ENCODE results near the gene CACNA1I. TPM values are rescaled to one million over a fixed set of nuclear protein-coding genes. Genes with fewer than 3 reads are reported as not detected.

CACNA1I gene
- total RNA-seq, 1 donor from 2014 or later: 0.07 TPM

DNA sequence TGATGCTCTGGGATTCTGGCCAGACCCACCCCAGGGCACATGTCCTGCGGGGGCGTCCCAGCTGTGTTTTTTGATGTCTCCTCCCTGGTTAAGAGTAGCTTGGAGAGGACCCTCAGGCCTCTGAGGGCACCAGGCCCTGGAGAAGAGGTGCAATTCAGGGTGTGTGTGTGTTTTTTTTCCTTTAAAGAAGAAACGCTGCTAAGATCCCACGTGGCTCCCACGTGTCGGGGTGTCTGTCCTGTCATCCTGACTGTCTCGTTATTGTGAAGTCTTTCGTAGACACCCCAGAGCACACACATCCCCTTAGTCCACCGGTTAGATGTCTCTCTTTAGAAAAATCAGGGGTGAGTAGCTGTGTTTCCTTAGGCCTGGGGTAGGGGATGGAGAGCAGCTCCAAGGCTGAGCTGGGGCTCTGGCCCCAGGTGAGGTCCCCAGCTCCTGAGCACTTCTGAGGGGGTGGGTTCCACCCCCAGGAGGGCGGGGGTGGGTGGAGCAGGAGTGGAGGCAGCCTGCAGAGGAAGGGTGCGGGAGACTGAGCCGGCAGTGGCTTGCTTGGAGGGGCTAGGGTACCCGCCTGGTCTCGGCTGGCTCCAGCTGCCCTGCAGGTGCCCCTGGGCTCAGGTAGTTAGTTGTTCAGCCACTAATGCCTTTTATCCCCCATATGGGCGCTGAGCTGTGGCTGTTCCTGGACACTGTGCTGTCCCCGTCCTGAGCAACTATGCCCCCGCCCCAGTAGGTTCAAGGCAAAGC is 116.4 kb downstream of the CACNA1I start:
- no peak for TF ChIP-seq CTCF (conservative IDR thresholded peaks at IDR 0.05)
- H3K4me1 Mint-ChIP-seq: peaks cover 15% of the 10 kb centered on the region
- peaks cover 1% of the 10 kb centered on the region for H3K27me3 Mint-ChIP-seq (ENCODE audit: low read depth)
- no peak overlapping the region for H3K4me3 Mint-ChIP-seq
- no peak overlapping the region for H3K27ac Mint-ChIP-seq (ENCODE audit: unreplicated experiment)
- H3K36me3 Mint-ChIP-seq (ENCODE audit: low read depth): no peaks in the 10 kb centered on the region
- DNase-seq (ENCODE audit: low read depth, low spot score): no peak
- no peaks in the 10 kb centered on the region for H3K9me3 Mint-ChIP-seq

DNA sequence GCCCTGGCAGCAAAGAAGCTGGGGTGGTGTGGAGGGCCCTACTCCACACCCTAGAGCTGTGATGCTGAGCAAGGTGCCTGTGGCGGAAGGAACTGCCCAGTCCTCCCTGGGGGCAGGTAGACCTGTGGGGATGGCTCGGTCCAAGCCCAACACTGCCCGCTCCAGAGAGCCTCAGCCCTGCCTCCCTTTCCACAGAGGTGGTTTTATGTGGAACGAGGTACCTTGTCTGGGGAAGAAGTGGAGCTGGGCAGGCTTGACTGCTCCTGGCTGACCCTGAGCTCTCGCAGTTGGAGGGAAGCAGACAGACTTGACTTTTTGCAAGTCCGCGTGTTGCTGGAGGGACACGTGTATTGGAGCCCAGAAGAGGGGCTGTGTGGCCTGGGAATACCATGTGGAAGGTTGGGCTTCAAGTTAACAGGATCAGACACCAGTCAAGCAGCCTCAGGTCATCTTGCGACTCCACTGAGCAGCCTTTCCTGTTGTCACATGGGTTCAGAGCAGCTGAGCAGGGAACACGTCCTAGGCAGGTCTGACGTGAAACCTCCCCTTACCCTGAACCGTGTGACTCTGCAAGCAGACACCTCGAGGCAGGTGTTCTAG is 117.7 kb downstream of the CACNA1I start:
- no peak for DNase-seq (ENCODE audit: low read depth, low spot score)
- H3K27me3 Mint-ChIP-seq (ENCODE audit: low read depth): peaks cover 9% of the 10 kb centered on the region
- H3K9me3 Mint-ChIP-seq: no peaks in the 10 kb centered on the region

DNA sequence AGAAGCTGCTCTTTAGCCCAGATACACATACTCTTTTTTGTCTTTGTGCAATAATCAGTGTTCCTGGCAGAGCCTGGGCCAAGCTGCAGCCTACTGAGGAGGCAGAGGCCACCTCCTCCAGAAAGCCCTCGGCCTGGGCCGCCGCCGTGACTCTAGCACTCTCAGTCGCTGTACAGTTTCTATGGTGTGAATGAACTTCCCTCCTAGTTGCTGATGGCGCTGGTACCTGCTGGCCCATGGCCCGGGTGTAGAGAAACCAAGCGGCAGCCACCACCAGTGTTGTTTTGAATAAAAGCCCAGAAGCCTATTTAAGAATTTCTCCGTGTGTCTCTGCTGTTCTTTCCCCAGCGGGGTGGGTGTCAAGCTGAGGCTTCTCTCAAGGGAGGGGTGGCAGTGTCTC is 118.9 kb downstream of the CACNA1I start:
- H3K4me3 Mint-ChIP-seq: no peak overlapping the region
- TF ChIP-seq CTCF (conservative IDR thresholded peaks at IDR 0.05): no peak
- H3K27me3 Mint-ChIP-seq (ENCODE audit: low read depth): peaks cover 12% of the 10 kb centered on the region
- no peaks in the 10 kb centered on the region for H3K36me3 Mint-ChIP-seq (ENCODE audit: low read depth)
- H3K9me3 Mint-ChIP-seq: no peaks in the 10 kb centered on the region
- peak overlapping the region; percentile 89 for H3K27ac Mint-ChIP-seq (ENCODE audit: unreplicated experiment)
- peaks cover 15% of the 10 kb centered on the region for H3K4me1 Mint-ChIP-seq
- no peak for DNase-seq (ENCODE audit: low read depth, low spot score)

More for the DNA sequence above, 117.7 kb downstream of the CACNA1I start:
- Mint-ChIP-seq H3K4me1 (peaks cover 15% of the 10 kb centered on the region), H3K36me3 (ENCODE audit: low read depth) (no peaks in the 10 kb centered on the region), H3K4me3 (no peak overlapping the region), H3K27ac (ENCODE audit: unreplicated experiment) (peak overlapping the region; percentile 35)
- no peak for TF ChIP-seq CTCF (conservative IDR thresholded peaks at IDR 0.05)

DNA sequence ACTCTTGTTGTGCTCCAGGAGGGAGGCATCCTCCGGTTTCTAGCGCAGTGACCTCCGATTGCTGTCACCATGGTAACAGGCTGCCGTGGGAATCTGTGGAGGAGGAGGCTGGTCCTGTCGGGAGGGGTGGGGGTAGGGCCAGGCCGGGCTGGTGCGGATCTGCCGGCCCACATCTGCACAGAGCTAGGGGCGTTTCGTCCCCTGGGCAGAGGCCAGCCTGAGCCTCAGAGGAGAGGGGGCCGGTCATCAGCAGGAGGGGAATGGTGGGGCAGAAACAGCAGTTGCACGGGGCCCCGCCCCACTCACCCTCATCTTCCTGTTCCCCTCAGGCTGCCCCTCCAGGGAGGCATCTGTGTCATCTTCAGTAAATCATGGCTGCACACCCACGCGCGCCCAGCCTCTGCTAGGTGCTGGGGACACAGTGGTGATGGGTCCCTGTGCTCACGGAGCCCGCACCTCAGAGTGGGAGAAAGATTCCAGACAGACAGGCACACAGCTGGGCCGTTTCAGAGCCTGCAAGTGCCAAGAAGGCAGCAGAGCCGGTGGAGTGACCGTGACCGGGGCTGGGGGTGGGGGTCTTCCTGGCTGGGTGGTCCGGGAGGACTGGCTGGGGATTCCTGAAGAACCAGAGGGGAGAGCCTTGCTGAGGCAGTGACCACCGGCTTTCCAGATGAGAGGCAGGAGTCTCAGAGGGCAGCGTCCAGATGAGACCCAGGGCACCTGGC is 120.5 kb downstream of the CACNA1I start:
- peaks cover 12% of the 10 kb centered on the region for H3K27me3 Mint-ChIP-seq (ENCODE audit: low read depth)
- DNase-seq (ENCODE audit: low read depth, low spot score): peak; percentile 47
- peaks cover 18% of the 10 kb centered on the region for H3K4me1 Mint-ChIP-seq
- no peak for TF ChIP-seq CTCF (conservative IDR thresholded peaks at IDR 0.05)
- H3K4me3 Mint-ChIP-seq: no peak overlapping the region
- H3K9me3 Mint-ChIP-seq: no peaks in the 10 kb centered on the region
- no peaks in the 10 kb centered on the region for H3K36me3 Mint-ChIP-seq (ENCODE audit: low read depth)
- no peak overlapping the region for H3K27ac Mint-ChIP-seq (ENCODE audit: unreplicated experiment)

GRCh38 chr22:39693943-39694500 is 123.5 kb downstream of the CACNA1I start:
- TF ChIP-seq CTCF (conservative IDR thresholded peaks at IDR 0.05): no peak
- Mint-ChIP-seq H3K27me3 (ENCODE audit: low read depth) (peaks cover 12% of the 10 kb centered on the region), H3K9me3 (no peaks in the 10 kb centered on the region), H3K36me3 (ENCODE audit: low read depth) (no peaks in the 10 kb centered on the region), H3K4me3 (no peak overlapping the region), H3K27ac (ENCODE audit: unreplicated experiment) (no peak overlapping the region), H3K4me1 (peaks cover 19% of the 10 kb centered on the region)
- no peak for DNase-seq (ENCODE audit: low read depth, low spot score)
